ENCODE results near the gene BPHL.
"Not testable (repeated sequence)": the region's sequence is repeated elsewhere in the genome, so short reads cannot be mapped to it uniquely, and the experiment has no call there.

The BPHL gene

DNA sequence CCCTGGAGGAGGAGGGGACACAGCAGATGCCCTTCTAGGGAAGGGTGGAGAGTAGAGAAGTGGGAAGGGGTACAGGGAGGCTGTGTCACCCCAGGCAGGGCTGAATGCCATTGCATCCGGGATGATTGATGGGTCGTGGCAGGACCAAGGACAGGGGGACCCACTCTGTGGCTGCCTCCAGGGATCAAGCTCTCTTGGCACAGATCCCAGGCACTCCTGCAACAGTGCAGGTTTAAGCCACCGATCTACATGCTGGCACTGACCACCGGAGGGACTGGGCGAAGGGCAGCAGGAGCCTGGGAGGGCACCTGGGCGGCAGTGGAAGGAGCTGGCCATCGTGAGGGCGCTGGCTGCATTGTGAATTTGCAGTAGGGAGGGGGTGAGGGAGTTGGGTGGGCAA is 61.4 kb downstream of the BPHL start:
- DNase-seq (ENCODE audit: low read depth): not testable (repeated sequence)

GRCh38 chr6:3181105-3181504 is 62.6 kb downstream of the BPHL start:
- no peak for DNase-seq (ENCODE audit: low read depth)

DNA sequence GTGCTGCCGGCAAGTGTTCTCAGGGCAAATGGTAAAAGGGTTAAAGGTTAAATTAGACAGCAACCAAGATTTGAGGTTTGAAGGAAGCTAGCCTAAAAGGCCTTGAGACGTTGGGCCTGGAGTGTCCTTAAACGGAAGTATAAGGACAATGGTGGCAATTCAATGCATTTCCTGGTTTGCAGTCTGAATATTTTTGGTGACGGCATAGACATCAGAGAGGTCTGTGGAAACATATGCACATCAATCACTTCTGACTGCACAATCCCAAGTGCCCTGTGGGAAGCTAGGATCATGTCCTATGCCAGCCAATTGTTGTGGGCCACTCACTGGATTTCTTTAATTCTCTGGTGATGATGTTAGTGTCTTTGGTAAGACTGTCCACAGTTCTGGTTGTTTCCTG is 64.6 kb downstream of the BPHL start:
- DNase-seq (ENCODE audit: low read depth): no peak

GRCh38 chr6:3186974-3187382 is 68.5 kb downstream of the BPHL start:
- DNase-seq (ENCODE audit: low read depth): no peak

- no peak for DNase-seq (ENCODE audit: low read depth)
Observed at GRCh38 chr6:3188262-3188661, 69.8 kb downstream of the BPHL start.

GRCh38 chr6:3189192-3189591 is 70.7 kb downstream of the BPHL start:
- DNase-seq (ENCODE audit: low read depth): not testable (repeated sequence)

DNA sequence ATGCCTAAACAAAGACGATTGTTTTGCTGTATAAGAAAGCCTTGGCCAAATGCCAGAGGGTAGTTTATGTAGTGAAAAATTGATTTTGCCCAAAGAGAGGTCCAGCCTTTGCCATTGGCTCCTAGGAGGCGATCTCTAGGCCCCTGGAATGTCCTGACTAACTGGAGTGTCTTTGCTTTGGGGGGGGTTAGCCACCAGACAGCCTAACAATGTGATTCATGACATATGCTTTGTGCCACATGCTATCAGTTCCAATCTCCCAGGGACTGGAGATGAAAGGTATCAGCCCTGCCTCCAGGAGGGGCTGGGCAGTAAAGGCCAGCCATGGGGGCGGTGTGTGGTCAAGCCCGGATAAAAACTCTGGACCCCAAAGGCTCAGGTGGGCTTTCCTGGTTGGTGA is 71.5 kb downstream of the BPHL start:
- no peak for DNase-seq (ENCODE audit: low read depth)

DNA sequence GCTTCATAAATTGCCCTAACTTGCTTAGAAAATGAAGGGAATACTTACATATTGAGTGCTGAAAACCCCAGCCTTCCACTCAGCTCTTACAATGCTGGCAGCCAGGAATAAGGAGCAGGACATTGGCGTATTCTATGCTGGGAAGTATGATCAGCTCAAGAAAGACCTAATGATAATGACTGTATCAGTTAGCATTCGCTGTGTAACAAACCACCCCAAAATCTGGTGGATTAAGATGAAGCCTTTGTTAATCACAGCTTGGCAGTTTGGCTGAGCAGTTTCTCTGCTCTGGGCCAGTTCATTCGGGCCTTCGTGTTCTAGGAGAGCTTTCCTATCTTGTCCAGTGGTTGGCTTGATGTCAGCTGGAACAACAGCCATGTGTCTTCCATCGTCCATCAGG is 72.3 kb downstream of the BPHL start:
- DNase-seq (ENCODE audit: low read depth): no peak

DNA sequence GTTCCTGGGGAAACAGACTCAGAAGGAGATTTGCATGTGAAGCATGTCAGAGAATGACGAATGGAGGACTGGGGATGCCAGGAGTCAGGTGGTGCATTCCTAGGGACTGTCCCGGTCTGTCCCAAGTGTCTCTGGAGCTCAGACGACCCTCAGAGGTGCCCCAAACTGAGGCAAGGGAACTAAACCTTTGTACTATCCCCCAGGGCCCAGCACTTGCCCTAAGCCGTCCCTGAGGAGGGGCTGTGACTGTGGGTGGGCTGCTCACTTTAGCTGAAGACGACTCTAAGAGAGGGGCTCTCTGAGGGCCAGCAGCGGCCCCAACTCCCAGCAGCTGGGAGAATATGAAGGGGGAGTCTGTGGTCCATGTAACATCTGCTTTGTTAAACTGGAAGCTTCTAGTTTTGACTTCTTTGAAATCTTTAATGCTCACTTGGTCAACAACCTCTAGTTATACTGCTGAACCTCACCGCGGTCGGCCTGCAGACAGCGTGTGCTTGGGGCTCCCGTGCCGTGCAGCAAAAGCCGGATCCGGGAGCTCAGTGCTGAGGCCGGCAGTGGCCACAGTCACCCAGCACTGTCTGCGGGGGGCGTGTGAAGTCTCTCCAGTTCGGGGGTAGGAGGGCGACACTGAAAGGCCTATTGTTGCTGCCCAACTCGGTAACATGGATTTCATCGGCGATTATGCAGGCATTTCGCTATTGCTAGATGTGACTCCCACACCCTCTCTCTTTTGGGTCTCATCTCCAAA is 74.8 kb downstream of the BPHL start:
- no peak for DNase-seq (ENCODE audit: low read depth)

- DNase-seq (ENCODE audit: low read depth): no peak
Observed at GRCh38 chr6:3194535-3195419, 76.3 kb downstream of the BPHL start.

GRCh38 chr6:3195420-3195694 is 76.8 kb downstream of the BPHL start:
- DNase-seq (ENCODE audit: low read depth): no peak

DNA sequence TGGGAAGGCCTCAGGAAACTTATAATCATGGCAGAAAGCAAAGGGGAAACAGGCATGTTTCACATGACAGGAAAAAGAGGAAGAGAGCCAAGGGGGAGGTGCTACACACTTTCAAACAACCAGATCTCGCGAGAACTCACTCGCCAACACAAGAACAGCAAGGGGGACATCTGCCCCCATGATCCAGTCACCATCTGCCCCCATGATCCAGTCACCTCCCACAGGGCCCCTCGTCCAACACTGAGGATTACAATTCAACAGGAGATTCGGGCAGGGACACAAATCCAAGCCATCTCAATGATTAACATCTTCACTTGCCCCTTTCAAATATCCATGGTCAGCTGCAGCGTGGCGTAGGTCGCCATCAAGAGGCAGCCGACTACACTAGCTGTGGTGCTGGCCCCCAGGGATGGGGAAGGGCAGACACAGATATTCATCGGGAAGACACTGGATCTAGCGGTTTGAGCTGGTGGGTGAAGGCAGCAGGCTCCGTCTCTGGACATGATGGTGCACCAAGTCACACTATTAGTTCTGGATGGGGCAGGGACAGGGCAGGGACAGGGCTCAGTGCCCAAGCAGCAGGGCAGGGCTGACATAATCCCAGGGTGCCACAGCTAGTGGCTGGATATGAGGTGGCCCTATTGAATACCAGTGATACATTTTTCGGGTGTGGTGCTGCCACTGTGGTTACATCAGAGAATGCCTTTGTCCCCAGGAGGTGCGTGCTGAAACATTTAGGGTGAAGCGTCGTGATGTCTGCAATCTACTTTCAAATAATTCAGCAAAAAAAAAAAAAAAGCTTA is 77.4 kb downstream of the BPHL start:
- DNase-seq (ENCODE audit: low read depth): no peak

- no peak for DNase-seq (ENCODE audit: low read depth)
Observed at GRCh38 chr6:3196770-3197169, 78.3 kb downstream of the BPHL start.

- not testable (repeated sequence) for DNase-seq (ENCODE audit: low read depth)
Observed at GRCh38 chr6:3197734-3198133, 79.2 kb downstream of the BPHL start.

DNA sequence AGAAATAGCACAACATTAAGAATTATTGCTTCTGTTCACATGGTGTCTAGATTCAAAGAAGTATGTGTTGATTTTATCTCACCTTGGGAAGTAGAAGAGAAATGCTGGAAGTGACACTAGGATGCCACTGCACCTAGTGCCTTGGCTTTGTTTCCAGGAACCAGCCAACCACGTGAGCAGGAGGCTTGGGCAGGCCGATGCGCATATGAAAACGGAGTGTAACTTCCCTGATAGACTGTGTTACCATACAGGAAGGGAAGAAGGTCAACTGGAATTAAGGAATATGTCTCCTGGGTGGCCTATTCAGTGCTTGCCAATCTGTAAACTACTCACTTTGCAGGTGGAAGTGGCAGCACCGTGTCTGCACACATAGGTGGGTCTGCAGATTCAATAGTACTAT is 80.9 kb downstream of the BPHL start:
- no peak for DNase-seq (ENCODE audit: low read depth)

GRCh38 chr6:3200682-3201081 is 82.2 kb downstream of the BPHL start:
- DNase-seq (ENCODE audit: low read depth): no peak

- no peak for DNase-seq (ENCODE audit: low read depth)
Observed at GRCh38 chr6:3201388-3201787, 82.9 kb downstream of the BPHL start.
